H1 (cell line): ENCODE results near the gene CHRM1. TPM values are rescaled to one million over a fixed set of nuclear protein-coding genes. Genes with fewer than 3 reads are reported as not detected.
A peak's percentile ranks its signal among the peaks of the same experiment; 100 is the strongest.

Experiments
- CTCF ChIA-PET: fragments of 300-600 bp; sonication (Branson Sonifier 250); formaldehyde crosslinking; loops from one replicate; lab custom pipeline; 2021; ENCODE audit not compliant: partially characterized antibody; lab: Charles Lee
- POLR2A ChIA-PET: fragments of 300-600 bp; sonication (Branson Sonifier 250); formaldehyde crosslinking; loops from one replicate; lab custom pipeline; 2021; ENCODE audit warnings: inconsistent platforms; ENCODE audit not compliant: partially characterized antibody; lab: Charles Lee
- DNase-seq, 2 experiments: peaks; one replicate each; pipeline versions ENCODE4 v3.0.0 to v3.0.0-alpha.2; 2010 to 2022; ENCODE audit warnings: low spot score in 2 of 2, low read depth in 1 of 2, mixed read lengths in 1 of 2
- FAIRE-seq: peaks from 2 replicates; lab custom pipeline; 2011; peaks lifted over from hg19 to GRCh38; lab: Jason Lieb, UNC
- H2AFZ ChIP-seq: 2 replicates; pipeline ENCODE4 v1.8.1; 2012; ENCODE audit warnings: low read length, inconsistent platforms
- H2AK5ac ChIP-seq: 2 replicates; pipeline ENCODE4 v1.6.1; 2013; ENCODE audit warnings: low read depth, low read length
- H2BK120ac ChIP-seq: replicated peaks from 2 replicates; pipeline ENCODE3; 2013; ENCODE audit warnings: low read depth, low read length, inconsistent platforms
- H2BK12ac ChIP-seq: 2 replicates; pipeline ENCODE4 v1.6.1; 2013; ENCODE audit warnings: low read depth, low read length
- H2BK15ac ChIP-seq: 2 replicates; pipeline ENCODE4 v1.6.1; 2013; ENCODE audit warnings: low read length
- H2BK20ac ChIP-seq: 2 replicates; pipeline ENCODE4 v1.6.1; 2013; ENCODE audit warnings: low read length
- H2BK5ac ChIP-seq: 2 replicates; pipeline ENCODE4 v1.6.1; 2013; ENCODE audit warnings: low read depth, low read length
- H3K14ac ChIP-seq: 2 replicates; pipeline ENCODE4 v1.6.1; 2013; ENCODE audit warnings: inconsistent platforms; ENCODE audit not compliant: insufficient read length
- H3K18ac ChIP-seq: 2 replicates; pipeline ENCODE4 v1.6.1; 2013; ENCODE audit warnings: low read length; ENCODE audit errors: extremely low read depth
- H3K23ac ChIP-seq: 2 replicates; pipeline ENCODE4 v1.6.1; 2013; ENCODE audit warnings: inconsistent platforms; ENCODE audit not compliant: insufficient read length
- H3K23me2 ChIP-seq: 2 replicates; pipeline ENCODE4 v1.6.1; 2013; ENCODE audit warnings: low read depth, low read length
- H3K27ac ChIP-seq: 2 replicates; pipeline ENCODE4 v1.6.1; 2011; ENCODE audit warnings: low read depth, low read length, inconsistent platforms
- H3K27me3 ChIP-seq, 4 experiments: replicated peaks in 1 of 4; 1 replicate in 1 of 4; 2 replicates in 3 of 4; pipeline versions ENCODE4 v1.6.1 to v1.8.1; 2011 to 2013; ENCODE audit warnings: low read length in 3 of 4, mild to moderate bottlenecking in 3 of 4, inconsistent platforms in 2 of 4, mixed read lengths in 2 of 4, moderate library complexity in 1 of 4; ENCODE audit not compliant: control insufficient read depth in 3 of 4, insufficient read depth in 3 of 4; ENCODE audit errors: extremely low read depth in 1 of 4
- H3K36me3 ChIP-seq, 4 experiments: 2 replicates each; pipeline versions ENCODE4 v1.6.1 to v1.8.1; 2011 to 2013; ENCODE audit warnings: mild to moderate bottlenecking in 4 of 4, low read length in 3 of 4, moderate library complexity in 2 of 4, control low read depth in 1 of 4, inconsistent platforms in 1 of 4; ENCODE audit not compliant: insufficient read depth in 4 of 4, control insufficient read depth in 2 of 4
- H3K4ac ChIP-seq: replicated peaks from 2 replicates; pipeline ENCODE3; 2013; ENCODE audit warnings: low read length, low read depth, mixed read lengths, inconsistent platforms; ENCODE audit not compliant: insufficient read length
- H3K4me1 ChIP-seq, 4 experiments: replicated peaks in 1 of 4; 1 replicate in 1 of 4; 2 replicates in 3 of 4; pipeline versions ENCODE4 v1.6.1 to v1.8.1; 2011 to 2013; ENCODE audit warnings: low read length in 3 of 4, inconsistent platforms in 2 of 4, mixed read lengths in 1 of 4; ENCODE audit not compliant: insufficient read depth in 4 of 4, control insufficient read depth in 3 of 4
- H3K4me2 ChIP-seq, 2 experiments: 2 replicates each; pipeline versions ENCODE4 v1.6.1 to v1.8.1; 2011 to 2013; ENCODE audit warnings: low read depth in 2 of 2, low read length in 2 of 2, control low read depth in 1 of 2, inconsistent platforms in 1 of 2, mild to moderate bottlenecking in 1 of 2; ENCODE audit not compliant: insufficient read depth in 1 of 2
- H3K4me3 ChIP-seq, 4 experiments: fragments of 200-600, 300-600 bp in 1 of 4; sonication (generic), shearing (Covaris generic), sonication (Bioruptor Twin) in 1 of 4; 2 replicates each; pipeline versions ENCODE4 v1.5.1 to v1.8.1; 2011 to 2016; ENCODE audit warnings: low read length in 4 of 4, low read depth in 3 of 4, control low read depth in 2 of 4, inconsistent platforms in 2 of 4, mild to moderate bottlenecking in 2 of 4, mixed read lengths in 1 of 4, moderate library complexity in 1 of 4; ENCODE audit not compliant: insufficient read depth in 2 of 4; ENCODE audit errors: extremely low read depth in 1 of 4
- H3K56ac ChIP-seq: replicated peaks from 2 replicates; pipeline ENCODE3; 2013; ENCODE audit warnings: low read depth, mild to moderate bottlenecking, mixed read lengths, low read length, inconsistent platforms; ENCODE audit not compliant: insufficient read length
- H3K79me1 ChIP-seq: 2 replicates; pipeline ENCODE4 v1.6.1; 2013; ENCODE audit warnings: low read depth, low read length, control low read depth
- H3K79me2 ChIP-seq, 2 experiments: 2 replicates each; pipeline versions ENCODE4 v1.6.1 to v1.8.1; 2012 to 2013; ENCODE audit warnings: low read length in 2 of 2, mild to moderate bottlenecking in 2 of 2, inconsistent platforms in 1 of 2; ENCODE audit not compliant: insufficient read depth in 2 of 2, control insufficient read depth in 1 of 2
- H3K9ac ChIP-seq, 4 experiments: replicated peaks in 1 of 4; 1 replicate in 1 of 4; 2 replicates in 3 of 4; pipeline versions ENCODE4 v1.6.1 to v1.8.1; 2011 to 2013; ENCODE audit warnings: low read depth in 3 of 4, low read length in 3 of 4, control low read depth in 2 of 4, mild to moderate bottlenecking in 2 of 4, moderate library complexity in 2 of 4, inconsistent platforms in 1 of 4; ENCODE audit errors: extremely low read depth in 1 of 4
- H3K9me3 ChIP-seq, 2 experiments: 2 replicates each; pipeline versions ENCODE4 v1.6.1 to v1.8.1; 2012 to 2013; ENCODE audit warnings: mild to moderate bottlenecking in 2 of 2, moderate library complexity in 2 of 2, control low read depth in 1 of 2, inconsistent platforms in 1 of 2, low read depth in 1 of 2, low read length in 1 of 2, mixed read lengths in 1 of 2; ENCODE audit not compliant: insufficient read depth in 2 of 2
- H4K20me1 ChIP-seq, 2 experiments: replicated peaks in 1 of 2; 2 replicates each; pipeline versions ENCODE3 to v1.8.1; 2011 to 2013; ENCODE audit warnings: inconsistent platforms in 2 of 2, low read length in 2 of 2, mild to moderate bottlenecking in 1 of 2; ENCODE audit not compliant: insufficient read depth in 2 of 2, control insufficient read depth in 1 of 2
- H4K5ac ChIP-seq: 2 replicates; pipeline ENCODE4 v1.6.1; 2013; ENCODE audit warnings: low read length, low read depth, mixed read lengths, inconsistent platforms; ENCODE audit not compliant: insufficient read length
- H4K8ac ChIP-seq: 2 replicates; pipeline ENCODE4 v1.8.0; 2013; ENCODE audit warnings: mild to moderate bottlenecking, moderate library complexity, low read length, inconsistent platforms; ENCODE audit not compliant: insufficient read depth; ENCODE audit errors: extremely low read depth
- H4K91ac ChIP-seq: replicated peaks from 2 replicates; pipeline ENCODE3; 2013; ENCODE audit warnings: low read length, mixed read lengths, inconsistent platforms; ENCODE audit not compliant: insufficient read length
- BRCA1 ChIP-seq: IDR thresholded peaks from 2 replicates; pipeline ENCODE4 v1.6.1; 2012; ENCODE audit warnings: low read depth, low read length, improper control_type of control experiment
- CBX8 ChIP-seq: fragments of 300-800, 300-1000 bp; sonication (generic); IDR thresholded peaks from 2 replicates; pipeline ENCODE4 v1.7.1; 2016; ENCODE audit warnings: low read depth, low read length, borderline replicate concordance
- NANOG ChIP-seq: IDR thresholded peaks from 2 replicates; pipeline ENCODE4 v1.6.1; 2011; ENCODE audit warnings: low read length, low read depth, mild to moderate bottlenecking, inconsistent platforms; ENCODE audit not compliant: insufficient read depth, poor library complexity, severe bottlenecking
- RAD21 ChIP-seq, 2 experiments: IDR thresholded peaks in 1 of 2; conservative IDR thresholded peaks in 1 of 2; 2 replicates each; pipeline ENCODE4 v1.6.1; 2011; ENCODE audit warnings: low read depth in 2 of 2, low read length in 2 of 2, improper control_type of control experiment in 1 of 2, inconsistent platforms in 1 of 2, mild to moderate bottlenecking in 1 of 2, moderate library complexity in 1 of 2
- TAF7 ChIP-seq: optimal IDR thresholded peaks from 2 replicates; pipeline ENCODE3; 2011; ENCODE audit warnings: low read depth, mild to moderate bottlenecking, inconsistent platforms, low read length, moderate library complexity, borderline replicate concordance
- TEAD4 ChIP-seq: IDR thresholded peaks from 2 replicates; pipeline ENCODE4 v1.6.1; 2012; ENCODE audit warnings: low read depth, low read length, inconsistent platforms, mixed read lengths
- WGBS, 2 experiments: shearing (Covaris generic) in 1 of 2; methylation state at CpG; one replicate each; pipeline versions ENCODE4 v1.1.6 to v1.1.7; 2013 to 2015; ENCODE audit warnings: low lambda C conversion rate in 2 of 2, mixed read lengths in 2 of 2, inconsistent platforms in 1 of 2, low coverage in 1 of 2, missing lambda C conversion rate in 1 of 2; ENCODE audit not compliant: insufficient replicate concordance in 2 of 2, insufficient coverage in 1 of 2, insufficient read length in 1 of 2; ENCODE audit errors: extremely low coverage in 1 of 2, missing lambda C conversion rate in 1 of 2; 5-methylcytosine and 5-hydroxymethylcytosine counted together
- polyA plus RNA-seq, 7 experiments: library from polyadenylated mRNA; depleted of rRNA in 3 of 7; stranded (reverse) in 5 of 7; unstranded in 2 of 7; fragments of >200 nt in 5 of 7; fragments of 200-250 nt in 2 of 7; gene quantifications; 1 replicate in 5 of 7; 2 replicates in 1 of 7; 4 replicates in 1 of 7; pipeline versions ENCODE4 v1.2.1 to v1.2.3, GENCODE V29; 2011 to 2013; ENCODE audit warnings: missing spikeins in 2 of 7, mixed read lengths in 2 of 7
- total RNA-seq: library from RNA; stranded (reverse); fragmentation: NEBNext Ultra II Directional; extraction: Animal tissue kit (Norgen Biotek cat#: 25700); gene quantifications from 2 replicates; pipeline ENCODE4 v1.2.1, GENCODE V29; 2021

Gene CHRM1
- total and polyA plus RNA-seq, 2 of the 8 experiments (the other 6 are each of a cell fraction or from before 2014, with no cell fraction given), result 0.08 TPM; not detected in 1

DNA sequence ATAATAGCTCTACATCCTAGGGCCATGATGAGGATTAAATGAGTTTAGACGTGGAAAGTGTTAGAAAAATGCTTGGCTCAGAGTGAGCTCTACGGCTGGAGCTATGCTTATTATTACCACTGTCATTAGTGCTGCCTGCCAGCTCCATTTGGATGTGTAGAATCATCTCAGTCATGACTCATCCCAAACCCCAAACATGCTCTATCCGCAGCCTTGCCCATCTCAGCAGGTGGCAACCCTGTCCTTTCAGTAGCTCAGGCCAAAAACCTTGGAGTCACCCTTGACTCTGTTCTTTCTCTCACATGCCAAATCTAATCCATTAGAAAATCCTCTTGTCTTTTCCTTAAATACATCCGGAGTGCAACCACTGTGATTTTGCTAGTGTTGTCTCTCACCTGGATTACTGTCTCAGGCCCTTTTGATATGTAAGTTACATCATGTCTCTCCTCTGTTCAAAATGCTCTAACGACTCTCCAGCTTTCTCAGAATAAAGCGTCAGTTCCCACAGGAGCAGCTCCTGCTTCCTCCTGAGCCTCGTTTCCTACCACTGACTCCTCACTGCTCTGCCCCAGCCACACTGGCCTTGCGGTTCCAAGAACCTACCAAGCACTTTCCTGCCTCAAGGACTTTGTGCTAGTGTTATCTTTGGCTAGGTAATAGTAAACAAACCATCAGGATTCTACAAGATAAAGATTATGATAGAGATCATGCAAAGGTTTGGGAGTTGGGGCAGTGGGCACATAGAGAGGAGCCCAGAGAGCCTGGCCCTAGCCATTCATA, 10.5 kb upstream of the CHRM1 start:
- TF ChIP-seq NANOG, result no peak
- no peak for TF ChIP-seq RAD21 (IDR thresholded peaks at IDR 0.05 in 1 of 2, conservative IDR thresholded peaks at IDR 0.05 in 1 of 2; ENCODE audit: low read depth in 2 of 2, low read length in 2 of 2)
- no peak for TF ChIP-seq TEAD4
- no peak for TF ChIP-seq CBX8
- no peak for TF ChIP-seq BRCA1
- no peak for TF ChIP-seq TAF7
- TF ChIP-seq, all 59 proteins: peak for 0
- Histone ChIP-seq H2BK5ac (no peak overlapping the region), H3K4me2 (no peak overlapping the region), H3K4ac (no peak overlapping the region), H3K27ac (no peak overlapping the region), H3K23ac (no peak overlapping the region), H3K4me1 (peaks cover 6 to 14% (median 9%) of the 10 kb centered on the region in 4 experiments; a peak in 5 of 7 replicates), H3K18ac (no peak overlapping the region), H3K79me1 (no peaks in the 10 kb centered on the region), H4K8ac (no peak overlapping the region), H3K9ac (no peak overlapping the region), H3K9me3 (no peaks in the 10 kb centered on the region), H2BK15ac (no peak overlapping the region), H2AK5ac (peak overlapping the region; percentile 55; the same call in 1 of the 2 replicates), H4K91ac (no peak overlapping the region), H2AFZ (no peak overlapping the region), H3K14ac (no peak overlapping the region), H3K27me3 (peaks cover 10 to 26% (median 21%) of the 10 kb centered on the region in 4 experiments), H2BK12ac (no peak overlapping the region), H2BK120ac (no peak overlapping the region), H3K79me2 (no peaks in the 10 kb centered on the region), H4K5ac (no peak overlapping the region), H3K23me2 (peaks cover 6% of the 10 kb centered on the region; the same call in 1 of the 2 replicates), H2BK20ac (no peak overlapping the region), H4K20me1 (peaks cover 0 to 2% of the 10 kb centered on the region in 2 experiments), H3K36me3 (no peaks in the 10 kb centered on the region), H3K56ac (no peak overlapping the region), H3K4me3 (no peak overlapping the region)
- ChIA-PET POLR2A (interaction anchor here (0.6 to 2.9 kb wide), 3 partner anchors 10 to 142 kb away, joined by 3 to 9 read pairs (median 3); no protein-coding TSS in a partner anchor), CTCF (interaction anchor here (0.6 to 13.9 kb wide), 10 partner anchors 10 to 92 kb away, joined by 3 to 230 read pairs (median 8); no protein-coding TSS in a partner anchor)
- no peak for DNase-seq
- WGBS, 2 experiments, result 66% methylated on average over 8 of the region's 8 CpGs; no CpG with 5 or more reads in 1 of the 2 experiments
- FAIRE-seq, result no peak
